Adrenal gland (tissue), 12 donors: ENCODE results near the gene PHACTR2. TPM values are rescaled to one million over a fixed set of nuclear protein-coding genes. Genes with fewer than 3 reads are reported as not detected.
"Not testable (repeated sequence)": the region's sequence is repeated elsewhere in the genome, so short reads cannot be mapped to it uniquely, and the experiment has no call there.

Experiments
- DNase-seq, 7 donors: peaks; one replicate each; pipeline ENCODE4 v3.0.0-alpha.2; 2019 to 2020
- H3K27ac ChIP-seq, 5 donors: fragments of 200-600 bp; sonication (generic) in 4 of 5; 1 replicate in 3 of 5; 2 replicates in 2 of 5; pipeline versions ENCODE4 v1.5.1 to v1.8.0; 2016 to 2020; ENCODE audit warnings: mild to moderate bottlenecking in 1 of 5
- H3K27me3 ChIP-seq: fragments of 200-600 bp; 2 replicates; pipeline ENCODE4 v1.8.0; 2021
- H3K36me3 ChIP-seq, 2 donors: fragments of 200-600 bp; replicated peaks in 1 of 2; 1 replicate in 1 of 2; 2 replicates in 1 of 2; pipeline versions ENCODE4 v1.5.1 to v1.8.0; 2018 to 2022
- H3K4me1 ChIP-seq, 2 donors: fragments of 200-600 bp; replicated peaks in 1 of 2; 1 replicate in 1 of 2; 2 replicates in 1 of 2; pipeline versions ENCODE4 v1.5.1 to v1.8.0; 2018 to 2021
- H3K4me3 ChIP-seq, 4 donors: fragments of 200-600 bp; sonication (generic) in 3 of 4; one replicate each; pipeline ENCODE4 v1.5.1; 2016 to 2018
- H3K9me3 ChIP-seq, 3 donors: fragments of 200-600 bp; sonication (generic) in 1 of 3; replicated peaks in 1 of 3; 1 replicate in 2 of 3; 2 replicates in 1 of 3; pipeline versions ENCODE4 v1.5.1 to v1.8.0; 2016 to 2021
- POLR2A ChIP-seq, 2 donors: fragments of 450-650 bp; IDR thresholded peaks; one replicate each; pipeline ENCODE4 v1.6.1; 2017; ENCODE audit warnings: antibody characterized with exemption in 2 of 2, mild to moderate bottlenecking in 2 of 2, moderate library complexity in 1 of 2
- WGBS, 4 donors: extraction: QIAGEN DNeasy Blood & Tissue Kit in 2 of 4; methylation state at CpG; one replicate each; pipeline versions ENCODE4 v1.1.5 to v1.1.7; 2013 to 2017; 5-methylcytosine and 5-hydroxymethylcytosine counted together
- intact Hi-C, 2 donors: fragments of 100-400 bp; cut with DNase I; formaldehyde crosslinking; loops; one replicate each; pipeline versions ENCODE4 v1.14.1 to v1.15.0; 2022 to 2023
- polyA plus RNA-seq, 3 donors: library from polyadenylated mRNA; stranded (reverse); fragments of 200-250 nt in 2 of 3; fragments of 350-450 nt in 1 of 3; fragmentation: Illumina TruSeq in 1 of 3; extraction: RNeasy Lipid Tissue Mini Kit (QIAGEN cat#74804) in 1 of 3; gene quantifications; one replicate each; pipeline ENCODE4 v1.2.3, GENCODE V29; 2013 to 2014
- total RNA-seq, 9 donors: library from RNA; depleted of rRNA in 4 of 9; stranded (reverse); fragments of >200 nt in 4 of 9; fragments of 120-200 nt in 1 of 9; fragmentation: NEBNext Ultra II Directional in 1 of 9; extraction: Animal tissue kit (Norgen Biotek cat#: 25700) in 1 of 9; gene quantifications; one replicate each; pipeline versions ENCODE4 v1.1.0 to v1.2.4, GENCODE V29; 2013 to 2023
- TF ChIP-seq, protein P1 (sequence below), 6 experiments: fragments of 450-650 bp in 4 of 6; fragments of 200-600 bp in 2 of 6; sonication (generic) in 1 of 6; IDR thresholded peaks; 1 replicate in 5 of 6; 2 replicates in 1 of 6; pipeline versions ENCODE4 v1.5.1 to v1.8.0; 2016 to 2021; ENCODE audit warnings: antibody characterized with exemption in 6 of 6, mild to moderate bottlenecking in 2 of 6, moderate library complexity in 1 of 6
- donor health status: healthy with polysubstance abuse.
- donor health status: Bipolar disorder and iron deficiency.
- donor health status: DM: yes; HTN: yes; CAD: no.
- donor health status: DM: no; HTN: no; CAD: no.
- donor health status: DM: no; HTN: no; CAD: no.
- donor health status: DM: yes; HTN: yes; CAD: no.

PHACTR2 gene
- total and polyA plus RNA-seq, 12 donors, result 12.1 to 315 (median 227) TPM

DNA sequence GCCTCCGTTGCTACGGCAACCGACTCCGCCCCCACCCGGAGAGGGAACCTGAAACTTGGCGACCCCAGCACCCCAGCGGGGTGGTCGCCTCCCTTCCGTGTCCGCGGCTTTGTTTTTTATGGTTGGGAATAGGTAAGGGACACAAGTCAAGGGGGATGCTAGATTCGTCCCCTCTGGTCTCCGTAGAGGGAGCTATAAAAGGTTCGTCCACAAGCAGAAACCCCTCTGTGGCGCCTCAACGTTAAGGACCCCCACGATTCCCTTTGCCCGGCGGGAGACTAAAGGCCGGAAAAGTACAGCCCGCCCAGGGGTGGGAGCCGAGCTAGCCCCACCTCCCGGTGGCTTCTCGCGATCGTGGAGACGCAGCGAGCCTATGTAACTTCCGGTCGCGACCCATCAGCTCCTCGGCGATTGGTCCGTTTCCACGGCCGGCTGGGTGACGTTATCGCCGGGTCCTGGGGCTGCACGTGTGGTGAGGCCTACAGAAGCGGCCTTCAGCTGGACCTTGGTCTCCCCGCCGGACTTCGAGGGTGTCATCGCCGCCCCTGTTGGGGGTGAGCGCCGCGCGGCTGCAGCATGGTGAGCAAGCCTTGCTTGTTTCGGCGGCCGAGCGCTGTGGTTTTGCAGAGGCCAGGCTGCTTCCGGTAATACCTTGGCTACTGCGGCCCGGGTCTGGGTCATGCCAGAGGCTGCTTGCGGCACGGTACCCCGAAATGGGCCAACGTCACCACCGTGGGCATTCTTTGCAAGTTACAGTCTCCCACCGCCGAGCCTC lies 165.3 kb downstream of the PHACTR2 start, which contains the start of gene LTV1:
LTV1 (plus strand) TSS at position 437 of the 775 bp plus-strand sequence; CDS start at position 577, 140 bp downstream.
- H3K27ac ChIP-seq, result peak within 1 kb of the TSS; percentile 71 to 93 (median 88)
- no peaks in the 10 kb centered on the region for H3K27me3 ChIP-seq
- TF ChIP-seq POLR2A (IDR thresholded peaks at IDR 0.05), result peak; percentile 34 to 69
- TF ChIP-seq, protein P1, sequence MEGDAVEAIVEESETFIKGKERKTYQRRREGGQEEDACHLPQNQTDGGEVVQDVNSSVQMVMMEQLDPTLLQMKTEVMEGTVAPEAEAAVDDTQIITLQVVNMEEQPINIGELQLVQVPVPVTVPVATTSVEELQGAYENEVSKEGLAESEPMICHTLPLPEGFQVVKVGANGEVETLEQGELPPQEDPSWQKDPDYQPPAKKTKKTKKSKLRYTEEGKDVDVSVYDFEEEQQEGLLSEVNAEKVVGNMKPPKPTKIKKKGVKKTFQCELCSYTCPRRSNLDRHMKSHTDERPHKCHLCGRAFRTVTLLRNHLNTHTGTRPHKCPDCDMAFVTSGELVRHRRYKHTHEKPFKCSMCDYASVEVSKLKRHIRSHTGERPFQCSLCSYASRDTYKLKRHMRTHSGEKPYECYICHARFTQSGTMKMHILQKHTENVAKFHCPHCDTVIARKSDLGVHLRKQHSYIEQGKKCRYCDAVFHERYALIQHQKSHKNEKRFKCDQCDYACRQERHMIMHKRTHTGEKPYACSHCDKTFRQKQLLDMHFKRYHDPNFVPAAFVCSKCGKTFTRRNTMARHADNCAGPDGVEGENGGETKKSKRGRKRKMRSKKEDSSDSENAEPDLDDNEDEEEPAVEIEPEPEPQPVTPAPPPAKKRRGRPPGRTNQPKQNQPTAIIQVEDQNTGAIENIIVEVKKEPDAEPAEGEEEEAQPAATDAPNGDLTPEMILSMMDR (IDR thresholded peaks at IDR 0.05), result peak in 2 of 6 experiments; percentile 1 to 3
- DNase-seq, result peak; percentile 96 to 99 (median 98)
- peaks cover 12 to 23% of the 10 kb centered on the region in 2 donors for H3K4me1 ChIP-seq
- H3K4me3 ChIP-seq, result peak within 1 kb of the TSS; percentile 51 to 83 (median 61)
- peaks cover 0 to 31% of the 10 kb centered on the region in 2 donors for H3K36me3 ChIP-seq
- intact Hi-C loops, result loop anchor here in 1 of 2 donors (10.0 kb wide), 1 partner anchor 268 kb away; no protein-coding TSS in a partner anchor
- H3K9me3 ChIP-seq, result no peaks in the 10 kb centered on the region
- 0 to 2% (median 0%) methylated on average over 17 to 64 of the region's 64 CpGs for WGBS, 4 donors

DNA sequence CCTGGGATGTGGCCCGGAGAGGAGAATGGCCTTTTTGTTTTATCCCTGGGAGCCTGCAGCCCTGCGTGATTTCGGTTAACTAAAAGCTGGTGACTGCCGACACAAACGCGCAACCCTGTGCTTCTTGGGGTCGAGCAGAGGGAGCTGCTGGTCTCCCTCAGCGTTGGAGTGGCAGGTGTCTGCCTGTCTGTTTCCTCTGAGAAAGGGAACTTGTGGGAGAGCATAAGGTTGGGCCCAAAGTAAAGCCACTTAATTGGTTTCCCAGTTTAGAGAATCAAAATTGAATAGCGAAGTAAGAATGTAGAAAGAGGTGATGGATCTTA lies 165.9 kb downstream of the PHACTR2 start:
- Histone ChIP-seq H3K9me3 (no peaks in the 10 kb centered on the region), H3K27ac (peak overlapping the region; percentile 71 to 93 (median 88)), H3K4me3 (peak overlapping the region; percentile 51 to 83 (median 61)), H3K4me1 (peaks cover 12 to 23% of the 10 kb centered on the region in 2 donors), H3K27me3 (no peaks in the 10 kb centered on the region), H3K36me3 (peaks cover 0 to 34% of the 10 kb centered on the region in 2 donors)
- WGBS, 4 donors, result 1 to 2% (median 1%) methylated on average over 8 to 9 of the region's 9 CpGs
- DNase-seq, result no peak
- intact Hi-C loops, result loop anchor here in 1 of 2 donors (10.0 kb wide), 1 partner anchor 269 kb away; no protein-coding TSS in a partner anchor
- no peak for TF ChIP-seq POLR2A (IDR thresholded peaks at IDR 0.05)
- TF ChIP-seq, protein P1 (IDR thresholded peaks at IDR 0.05), result no peak

DNA sequence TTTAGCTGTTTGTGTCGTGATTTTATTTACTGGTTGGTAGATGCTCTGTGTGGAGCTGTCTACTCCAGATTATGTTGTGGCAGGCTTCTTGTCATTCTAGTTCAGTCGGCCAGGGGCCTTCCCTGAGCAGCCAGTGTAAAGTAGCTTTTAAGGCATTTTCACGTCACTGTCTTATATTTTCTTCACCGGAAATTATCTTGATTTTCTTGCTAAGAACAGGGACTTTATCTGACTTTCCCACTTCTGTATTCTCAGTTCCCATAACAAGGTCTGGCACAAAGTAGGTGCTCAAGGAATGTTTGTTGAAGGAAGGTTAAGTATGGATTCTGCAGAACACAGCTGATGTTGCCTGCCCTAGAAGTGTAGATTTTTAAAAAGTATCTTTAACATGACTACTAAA lies 166.2 kb downstream of the PHACTR2 start:
- Histone ChIP-seq H3K36me3 (peaks cover 0 to 38% of the 10 kb centered on the region in 2 donors), H3K27me3 (no peaks in the 10 kb centered on the region), H3K27ac (peak overlapping the region in 3 of 5 donors; percentile 75 to 93 (median 90)), H3K4me1 (peaks cover 12 to 23% of the 10 kb centered on the region in 2 donors), H3K4me3 (peak overlapping the region in 2 of 4 donors; percentile 51 to 64), H3K9me3 (no peaks in the 10 kb centered on the region)
- 4 to 9% (median 7%) methylated on average over 4 of the region's 4 CpGs for WGBS, 4 donors
- intact Hi-C loops, result loop anchor here in 1 of 2 donors (10.0 kb wide), 1 partner anchor 269 kb away; no protein-coding TSS in a partner anchor
- DNase-seq, result no peak
- TF ChIP-seq POLR2A (IDR thresholded peaks at IDR 0.05), result no peak
- TF ChIP-seq, protein P1 (IDR thresholded peaks at IDR 0.05), result no peak

DNA sequence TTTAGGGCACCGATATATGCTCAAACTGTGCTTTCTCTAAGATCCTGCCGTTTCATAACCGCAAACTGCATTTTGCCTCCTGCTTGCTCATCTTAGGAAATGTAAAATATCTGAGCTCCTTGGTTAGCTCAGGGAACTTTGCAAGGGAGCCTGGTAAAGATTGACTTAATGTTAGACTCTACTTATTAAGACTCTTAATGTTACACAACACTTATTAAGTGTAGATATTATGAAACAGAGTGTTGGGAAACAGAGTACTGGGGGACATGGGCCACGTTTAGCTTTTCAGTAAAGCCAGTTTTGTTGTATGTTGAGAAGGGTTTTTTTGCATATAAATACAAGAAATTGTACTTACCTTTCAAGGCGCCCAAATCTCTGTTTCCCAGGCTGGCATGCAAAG lies 167.3 kb downstream of the PHACTR2 start:
- no peaks in the 10 kb centered on the region for H3K9me3 ChIP-seq
- H3K36me3 ChIP-seq, result peaks cover 0 to 48% of the 10 kb centered on the region in 2 donors
- intact Hi-C loops, result loop anchor here in 1 of 2 donors (10.0 kb wide), 1 partner anchor 270 kb away; no protein-coding TSS in a partner anchor
- H3K27ac ChIP-seq, result no peak overlapping the region
- H3K27me3 ChIP-seq, result no peaks in the 10 kb centered on the region
- H3K4me3 ChIP-seq, result no peak overlapping the region
- H3K4me1 ChIP-seq, result peaks cover 12 to 23% of the 10 kb centered on the region in 2 donors
- TF ChIP-seq, protein P1 (IDR thresholded peaks at IDR 0.05), result no peak
- no peak for TF ChIP-seq POLR2A (IDR thresholded peaks at IDR 0.05)
- 84 to 89% (median 87%) methylated on average over 5 of the region's 5 CpGs for WGBS, 4 donors
- no peak for DNase-seq

DNA sequence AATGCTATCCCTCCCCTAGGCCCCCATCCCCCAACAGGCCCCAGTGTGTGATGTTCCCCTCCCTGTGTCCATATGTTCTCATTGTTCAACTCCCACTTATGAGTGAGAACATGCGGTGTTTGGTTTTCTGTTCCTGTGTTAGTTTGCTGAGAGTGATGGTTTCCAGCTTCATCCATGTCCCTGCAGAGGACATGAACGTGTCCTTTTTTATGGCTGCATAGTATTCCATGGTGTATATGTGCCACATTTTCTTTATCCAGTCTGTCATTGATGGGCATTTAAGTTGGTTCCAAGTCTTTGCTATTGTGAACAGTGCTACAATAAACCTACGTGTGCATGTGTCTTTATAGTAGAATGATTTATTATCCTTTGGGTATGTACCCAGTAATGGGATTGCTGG lies 173.9 kb downstream of the PHACTR2 start:
- H3K27ac ChIP-seq, H3K9me3 ChIP-seq, DNase-seq, H3K27me3 ChIP-seq, H3K4me3 ChIP-seq, intact Hi-C loops, H3K4me1 ChIP-seq: not testable (repeated sequence)
- WGBS, 4 donors, result 96 to 97% (median 97%) methylated on average over 2 to 3 of the region's 3 CpGs
- peaks cover 0 to 59% of the 10 kb centered on the region in 2 donors for H3K36me3 ChIP-seq

DNA sequence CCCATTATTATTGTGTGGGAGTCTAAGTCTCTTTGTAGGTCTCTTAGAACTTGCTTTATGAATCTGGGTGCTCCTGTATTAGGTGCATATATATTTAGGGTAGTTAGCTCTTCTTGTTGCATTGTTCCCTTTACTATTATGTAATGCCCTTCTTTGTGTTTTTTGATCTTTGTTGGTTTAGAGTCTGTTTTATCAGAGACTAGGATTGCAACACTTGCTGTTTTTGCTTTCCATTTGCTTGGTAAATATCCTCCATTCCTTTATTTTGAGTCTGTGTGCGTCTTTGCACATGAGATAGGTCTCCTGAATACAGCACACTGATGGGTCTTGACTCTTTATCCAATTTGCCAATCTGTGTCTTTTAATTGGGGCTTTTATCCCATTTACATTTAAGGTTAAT lies 177.3 kb downstream of the PHACTR2 start:
- H3K9me3 ChIP-seq, H3K27ac ChIP-seq, intact Hi-C loops, H3K27me3 ChIP-seq, H3K4me1 ChIP-seq, H3K4me3 ChIP-seq, DNase-seq: not testable (repeated sequence)
- peaks cover 0 to 64% of the 10 kb centered on the region in 2 donors for H3K36me3 ChIP-seq
- WGBS, 4 donors, result 96 to 100% (median 99%) methylated on average over 1 of the region's 1 CpG

DNA sequence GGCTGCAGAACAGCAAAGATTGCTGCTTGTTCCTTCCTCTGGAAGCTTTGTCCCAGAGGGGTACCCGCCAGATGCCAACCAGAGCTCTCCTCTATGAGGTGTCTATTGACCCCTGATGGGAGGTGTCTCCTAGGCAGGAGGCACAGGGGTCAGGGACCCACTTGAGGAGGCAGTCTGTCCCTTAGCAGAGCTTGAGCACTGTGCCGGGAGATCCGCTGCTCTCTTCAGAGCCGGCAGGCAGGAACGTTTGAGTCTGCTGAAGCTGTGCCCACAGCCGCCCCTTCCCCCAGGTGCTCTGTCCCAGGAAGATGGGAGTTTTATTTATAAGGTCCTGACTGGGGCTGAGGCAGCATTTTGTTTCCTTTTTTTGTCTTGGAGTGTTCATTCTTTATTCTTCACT lies 179.0 kb downstream of the PHACTR2 start:
- H3K27me3 ChIP-seq, H3K9me3 ChIP-seq, intact Hi-C loops, H3K27ac ChIP-seq, DNase-seq, H3K4me3 ChIP-seq, H3K4me1 ChIP-seq: not testable (repeated sequence)
- peaks cover 0 to 66% of the 10 kb centered on the region in 2 donors for H3K36me3 ChIP-seq
- 95 to 98% (median 96%) methylated on average over 5 to 6 of the region's 6 CpGs for WGBS, 4 donors
